ENCODE data around the gene NRXN3.
"Not testable (repeated sequence)": the region's sequence is repeated elsewhere in the genome, so short reads cannot be mapped to it uniquely, and the experiment has no call there.

NRXN3 gene

GRCh38 chr14:79091381-79091963 lies 921.3 kb downstream of the NRXN3 start:
- DNase-seq = no peak

DNA sequence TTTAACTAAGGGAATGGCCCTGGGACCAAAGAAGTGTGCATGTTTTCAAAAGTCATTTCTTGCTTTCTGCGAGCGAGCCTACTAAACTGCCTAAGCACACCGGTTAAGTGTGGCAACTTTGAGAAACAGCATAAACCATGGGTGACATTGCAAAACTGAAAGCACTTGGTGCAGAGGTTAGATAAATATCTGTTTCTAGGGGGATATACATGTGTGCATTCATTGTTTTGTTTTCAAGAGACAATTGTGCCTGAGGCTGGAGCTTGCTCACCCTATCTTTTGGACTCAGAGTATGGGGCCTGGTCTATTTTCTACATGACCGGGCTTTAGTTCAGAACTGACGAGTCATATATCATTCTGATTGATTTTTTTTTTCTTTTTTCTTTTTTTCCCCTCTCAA lies 923.4 kb downstream of the NRXN3 start:
- DNase-seq = no peak

GRCh38 chr14:79094951-79095350 lies 924.8 kb downstream of the NRXN3 start:
- no peak for DNase-seq

GRCh38 chr14:79096811-79097210 lies 926.6 kb downstream of the NRXN3 start:
- no peak for DNase-seq

- peak; percentile 11 for DNase-seq
These were observed 928.2 kb downstream of the NRXN3 start for GRCh38 chr14:79098324-79098723.

- DNase-seq = no peak
These were observed 930.4 kb downstream of the NRXN3 start for GRCh38 chr14:79100578-79100977.

DNA sequence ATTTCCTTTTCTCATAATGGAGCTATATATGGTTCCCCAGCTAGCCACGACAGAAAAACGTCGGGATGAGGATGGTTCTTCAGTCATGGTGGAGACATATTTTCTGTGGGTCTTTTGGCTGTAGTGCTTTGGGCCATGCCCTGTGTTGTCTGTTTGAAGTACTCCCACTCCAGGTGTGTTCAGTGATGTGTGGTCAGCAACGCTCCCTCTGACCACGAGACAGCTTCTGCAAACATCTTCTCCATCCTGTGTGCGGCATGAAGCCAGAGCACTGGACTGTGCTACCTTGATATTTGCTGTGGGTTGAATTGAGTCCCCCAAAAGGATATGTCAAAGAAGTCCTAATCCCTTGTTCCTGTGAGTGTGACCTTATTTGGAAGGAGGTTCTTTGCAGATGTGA lies 931.2 kb downstream of the NRXN3 start:
- DNase-seq = no peak

DNA sequence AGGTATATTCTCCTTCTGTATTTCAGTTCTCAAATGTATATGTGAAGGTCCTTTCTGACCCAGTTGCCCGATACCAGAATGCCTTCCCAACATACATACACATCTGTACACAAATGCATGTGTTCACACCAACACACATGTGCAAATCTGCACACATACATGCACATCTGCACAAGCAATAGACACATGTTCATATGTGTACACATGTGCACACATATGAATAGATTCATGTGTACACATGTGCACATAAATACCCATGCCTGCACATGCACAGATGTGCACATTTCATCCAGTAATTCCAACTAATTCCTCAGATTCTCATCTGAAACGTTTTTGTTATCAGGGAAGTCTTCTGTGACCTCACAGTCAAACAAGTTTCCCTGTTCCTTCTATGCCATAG lies 933.6 kb downstream of the NRXN3 start:
- DNase-seq = no peak

DNA sequence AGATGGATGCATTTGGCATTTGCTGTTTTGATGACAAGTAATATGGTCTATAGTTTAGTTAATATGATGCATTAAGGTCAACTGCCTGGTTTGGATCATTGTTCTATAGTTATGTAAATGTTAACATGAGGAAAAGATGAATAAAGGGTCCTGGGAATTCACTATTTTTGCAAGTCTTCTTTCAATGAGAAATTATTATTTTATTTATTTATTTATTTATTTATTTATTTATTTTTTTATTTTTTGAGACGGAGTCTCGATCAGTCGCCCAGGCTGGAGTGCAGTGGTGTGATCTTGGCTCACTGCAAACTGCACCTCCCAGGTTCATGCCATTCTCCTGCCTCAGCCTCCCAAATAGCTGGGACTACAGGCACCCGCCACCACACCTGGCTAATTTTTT lies 940.4 kb downstream of the NRXN3 start:
- DNase-seq = not testable (repeated sequence)

DNA sequence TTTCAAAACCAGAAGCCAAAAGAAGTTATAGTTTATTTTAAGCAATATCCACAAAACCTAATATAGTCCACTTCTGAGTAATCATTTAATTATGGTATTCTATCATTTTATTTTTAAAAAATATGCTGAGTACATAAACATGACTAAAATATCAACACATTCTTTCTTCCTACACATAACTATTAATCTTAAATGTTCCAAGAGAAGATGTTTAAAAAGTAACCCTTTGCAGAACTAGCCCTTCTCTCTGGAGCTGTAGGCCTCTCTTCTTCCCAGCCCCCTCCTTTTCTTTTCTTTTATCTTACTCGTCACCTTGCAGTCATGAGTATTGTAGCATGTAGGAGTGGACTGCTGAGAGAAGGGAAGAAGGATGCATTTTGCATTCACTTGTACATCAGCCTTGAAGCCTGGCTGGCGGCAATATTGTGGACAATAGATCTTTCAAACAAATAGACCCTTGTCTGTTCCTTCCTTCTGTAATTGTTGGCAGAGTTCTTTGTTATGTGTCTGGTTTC lies 941.9 kb downstream of the NRXN3 start:
- peak; percentile 17 for DNase-seq

DNA sequence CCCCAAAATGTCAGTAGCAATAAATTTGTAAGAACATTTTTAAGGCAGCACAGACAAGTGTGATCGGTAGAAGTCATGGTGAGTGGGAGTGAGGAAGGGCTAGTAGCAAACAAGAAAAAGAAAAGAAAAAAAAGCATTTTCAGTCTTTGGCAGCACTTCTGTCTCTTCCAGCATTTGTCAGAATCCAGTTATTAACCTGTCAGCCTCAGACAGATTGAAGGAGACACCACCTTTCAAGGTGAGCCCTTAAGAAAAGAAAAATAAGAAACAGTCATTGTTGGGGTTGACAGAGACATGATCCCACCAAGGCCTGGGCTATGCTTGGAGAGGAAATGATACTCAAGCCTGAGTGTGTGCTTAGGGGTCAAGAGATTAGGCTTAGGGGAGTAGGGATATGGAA lies 947.4 kb downstream of the NRXN3 start:
- DNase-seq = no peak

DNA sequence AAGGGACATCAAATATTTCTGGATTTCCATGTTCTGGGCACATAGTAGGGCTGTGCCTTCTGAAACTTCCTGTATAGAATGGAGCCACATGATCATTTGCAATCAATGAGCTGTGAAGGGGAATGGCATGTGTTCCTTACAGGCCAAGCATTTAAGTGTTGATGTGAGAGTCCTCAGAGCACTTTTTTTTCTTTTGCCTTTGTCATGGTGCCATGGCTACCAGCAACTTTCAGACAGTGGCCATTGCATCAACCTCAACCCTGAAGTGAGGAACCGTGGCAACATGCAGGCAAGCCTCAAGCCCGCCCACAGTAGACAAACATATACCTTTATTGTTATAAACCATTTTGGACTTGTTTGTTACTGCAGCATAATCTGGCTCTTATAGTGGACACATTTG lies 948.1 kb downstream of the NRXN3 start:
- DNase-seq = no peak

DNA sequence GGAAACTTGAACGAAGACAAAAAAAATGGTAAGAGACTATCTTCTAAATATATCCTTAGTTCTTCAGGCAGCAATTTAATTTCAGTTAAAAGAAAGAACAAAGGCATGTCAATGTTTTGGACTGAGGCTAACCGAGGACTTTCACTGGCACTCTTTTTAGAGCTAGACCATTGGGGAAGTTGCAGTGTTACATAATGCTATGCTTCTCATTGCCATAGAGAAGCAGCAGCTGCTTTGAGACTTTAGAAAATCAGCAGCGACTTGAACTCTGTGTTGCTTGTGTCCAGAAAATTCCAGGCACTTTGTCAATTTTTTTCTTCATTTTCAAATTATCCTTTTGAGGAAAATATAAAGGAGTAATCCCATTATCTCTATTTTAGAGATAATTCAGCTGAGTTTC lies 964.2 kb downstream of the NRXN3 start:
- no peak for DNase-seq

DNA sequence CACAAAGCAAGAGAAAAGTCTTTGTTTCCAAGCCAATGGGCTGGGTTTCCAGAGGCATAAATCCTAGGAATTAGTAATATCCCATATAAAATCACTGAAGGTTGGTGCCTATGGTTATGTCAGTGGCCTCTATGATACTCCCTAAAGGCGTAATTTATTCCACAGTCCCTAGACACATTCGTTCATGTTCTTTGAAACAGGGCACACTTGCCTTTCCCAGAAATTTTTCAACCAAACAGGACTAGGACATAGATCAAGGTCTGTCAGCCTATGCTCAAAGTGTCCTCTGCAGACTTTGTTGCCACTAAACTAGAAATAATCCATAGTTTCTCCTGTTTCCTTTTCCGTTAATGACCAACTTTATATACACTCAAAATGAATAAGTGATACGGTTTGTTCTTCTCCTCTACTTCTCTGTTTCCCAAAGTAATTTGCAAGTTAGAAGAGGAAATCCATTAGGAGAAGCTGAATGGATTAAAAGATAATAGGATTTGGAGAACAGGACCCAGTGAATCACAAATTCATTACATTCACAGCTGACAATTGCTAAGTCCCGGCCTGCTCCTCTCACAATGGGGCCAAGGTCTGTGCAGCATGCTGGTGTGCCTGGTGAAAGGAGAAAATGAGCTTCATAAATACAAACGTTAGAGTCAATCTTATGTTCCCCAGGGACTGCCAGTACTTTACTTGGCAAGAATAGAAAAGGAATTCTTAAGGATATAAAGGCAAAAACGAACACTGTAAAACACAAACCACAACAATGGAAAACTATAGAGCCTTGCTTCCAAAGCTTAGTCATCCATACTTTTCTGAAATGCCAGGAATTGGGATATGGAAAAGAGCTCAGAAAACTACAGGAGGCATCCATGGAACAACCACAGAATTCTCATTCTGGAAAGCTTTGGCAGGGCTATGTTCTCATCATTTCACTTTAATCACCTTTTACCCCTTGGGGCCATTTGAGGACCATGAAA lies 966.2 kb downstream of the NRXN3 start:
- DNase-seq = peak; percentile 68

GRCh38 chr14:79137045-79137430 lies 966.9 kb downstream of the NRXN3 start:
- DNase-seq = no peak

- no peak for DNase-seq
These were observed 967.7 kb downstream of the NRXN3 start for GRCh38 chr14:79137836-79138235.

- DNase-seq = peak; percentile 30
These were observed 974.7 kb downstream of the NRXN3 start for GRCh38 chr14:79144896-79145295.

GRCh38 chr14:79150226-79150625 lies 980.1 kb downstream of the NRXN3 start:
- no peak for DNase-seq

DNA sequence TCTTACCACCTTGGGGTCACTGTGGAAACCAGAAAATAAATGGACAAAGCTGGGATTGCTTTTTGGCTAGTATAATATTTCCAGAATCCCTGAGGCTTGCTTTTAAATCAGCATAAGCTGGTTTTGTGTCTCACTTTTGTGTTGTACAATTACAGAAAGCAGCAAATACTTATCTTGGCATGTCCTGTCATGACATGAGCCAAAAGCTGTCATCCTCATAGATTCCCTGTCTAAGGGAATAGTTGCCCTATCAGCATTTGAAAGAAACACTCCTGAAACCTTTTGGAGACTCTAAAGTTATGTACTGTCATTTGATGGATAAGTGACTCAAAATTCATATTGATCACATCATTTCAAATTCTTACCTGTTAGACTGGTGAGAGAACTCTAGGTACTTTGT lies 987.2 kb downstream of the NRXN3 start:
- DNase-seq = no peak

DNA sequence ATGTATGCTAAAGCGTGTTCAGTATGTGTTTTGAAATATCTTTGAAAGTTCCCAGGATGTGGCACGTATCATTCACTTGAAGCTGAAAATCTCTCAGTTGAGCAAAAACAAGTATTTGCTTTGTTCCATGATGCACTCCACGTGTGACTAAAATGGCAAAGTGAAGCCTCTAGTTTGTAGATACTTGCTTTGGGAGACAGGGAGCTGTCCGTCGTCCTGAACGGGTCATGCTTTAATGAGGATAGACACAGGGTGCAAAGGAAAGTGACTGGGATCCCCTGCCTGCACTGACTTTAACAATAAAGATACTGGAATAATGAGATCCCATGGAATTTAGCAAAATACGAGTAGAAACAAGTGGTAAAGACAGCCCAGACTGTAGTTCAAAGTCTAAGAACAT lies 991.4 kb downstream of the NRXN3 start:
- DNase-seq = peak; percentile 55

DNA sequence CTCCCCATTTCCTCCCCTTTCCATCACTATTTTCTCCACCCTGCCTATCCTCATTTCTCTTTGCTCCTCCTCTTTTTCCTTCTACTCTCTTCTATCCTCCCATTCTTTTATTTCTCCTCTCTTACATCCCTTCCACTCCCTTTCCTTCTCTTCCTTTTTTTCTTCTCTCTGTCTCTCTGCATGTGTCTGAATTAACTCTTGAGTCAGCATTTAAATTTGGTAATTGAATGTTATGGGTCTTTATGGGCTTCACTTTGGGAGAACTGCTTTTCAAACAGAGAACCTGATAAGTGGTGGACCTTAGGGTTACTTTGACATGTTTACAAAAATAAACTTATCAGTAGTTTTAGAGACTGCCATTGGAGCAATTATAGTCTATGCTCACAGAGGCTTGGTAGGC lies 992.7 kb downstream of the NRXN3 start:
- DNase-seq = no peak

DNA sequence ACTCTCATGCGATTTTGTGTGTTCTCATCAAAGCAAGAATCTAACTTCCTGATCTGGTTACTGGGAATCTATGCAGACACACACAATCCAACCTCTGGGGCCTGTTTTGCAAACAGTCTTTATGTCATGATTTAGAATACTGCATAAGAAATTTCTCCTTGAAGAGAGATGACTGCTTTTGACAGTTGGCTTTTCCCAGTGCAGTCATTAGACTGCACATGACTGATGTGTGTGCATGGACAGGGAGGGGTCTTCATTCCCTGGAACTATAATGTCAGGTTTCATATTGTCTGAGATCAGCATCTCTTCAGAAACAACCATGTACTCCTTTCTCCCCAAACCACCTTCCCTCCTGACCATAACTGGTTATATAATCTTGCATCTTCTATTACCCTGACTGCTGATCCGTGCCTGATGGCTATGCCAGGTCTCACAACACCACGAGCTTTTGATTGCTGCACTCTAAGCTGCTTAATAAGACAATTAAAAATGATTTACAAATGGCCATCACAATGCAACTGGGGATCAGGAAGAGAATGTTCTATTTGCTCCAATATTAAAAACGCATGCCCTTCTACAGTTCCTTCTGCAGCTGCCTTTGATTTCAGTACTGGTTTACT lies 995.4 kb downstream of the NRXN3 start:
- no peak for DNase-seq

DNA sequence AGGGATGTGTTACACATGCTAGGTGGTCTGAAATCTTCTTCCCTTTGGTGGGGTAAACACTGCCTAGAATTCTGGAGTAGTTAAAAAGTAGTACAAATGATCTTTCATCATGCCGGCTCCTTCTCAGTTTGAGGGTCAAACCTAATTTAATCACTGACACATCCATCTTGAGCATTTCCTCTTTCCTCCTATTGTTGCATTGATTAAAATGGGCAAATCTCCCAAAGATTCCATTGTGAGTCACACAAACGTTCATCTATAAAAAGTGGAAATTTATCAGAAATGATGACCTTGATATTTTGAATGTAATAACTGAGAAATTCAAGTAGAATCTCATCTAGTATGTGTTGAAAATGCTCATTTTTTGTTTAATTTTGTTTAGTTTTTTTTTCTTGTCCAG lies 996.0 kb downstream of the NRXN3 start:
- DNase-seq = no peak

DNA sequence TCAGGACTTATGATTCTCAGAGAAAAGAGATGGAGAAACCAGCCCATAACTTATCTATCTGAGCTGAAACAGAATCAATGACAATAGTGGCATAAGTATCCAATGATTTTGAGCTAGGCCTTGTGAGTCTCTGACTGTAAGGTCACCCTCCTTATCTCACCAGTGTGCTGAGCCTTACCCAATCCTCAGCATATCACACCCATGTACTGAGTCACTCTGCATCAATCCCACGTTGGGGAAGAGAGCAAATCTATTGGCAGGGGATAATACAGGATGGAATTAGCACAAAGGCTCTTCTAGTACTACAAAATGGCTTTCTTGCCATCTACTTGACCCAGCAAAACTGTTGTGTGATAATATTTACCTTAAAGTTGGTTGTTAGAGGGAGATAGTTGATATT lies 997.8 kb downstream of the NRXN3 start:
- no peak for DNase-seq
